Activated CD4-positive, alpha-beta T cell treated with anti-CD3 and anti-CD28 coated beads for 4 hours (primary cell): ENCODE data around the gene MYH15.
"Not testable (repeated sequence)": the region's sequence is repeated elsewhere in the genome, so short reads cannot be mapped to it uniquely, and the experiment has no call there.

ENCODE experiments used
- DNase-seq, 2 donors: peaks; one replicate each; pipeline ENCODE4 v3.0.0-alpha.2; 2020

The MYH15 gene

DNA sequence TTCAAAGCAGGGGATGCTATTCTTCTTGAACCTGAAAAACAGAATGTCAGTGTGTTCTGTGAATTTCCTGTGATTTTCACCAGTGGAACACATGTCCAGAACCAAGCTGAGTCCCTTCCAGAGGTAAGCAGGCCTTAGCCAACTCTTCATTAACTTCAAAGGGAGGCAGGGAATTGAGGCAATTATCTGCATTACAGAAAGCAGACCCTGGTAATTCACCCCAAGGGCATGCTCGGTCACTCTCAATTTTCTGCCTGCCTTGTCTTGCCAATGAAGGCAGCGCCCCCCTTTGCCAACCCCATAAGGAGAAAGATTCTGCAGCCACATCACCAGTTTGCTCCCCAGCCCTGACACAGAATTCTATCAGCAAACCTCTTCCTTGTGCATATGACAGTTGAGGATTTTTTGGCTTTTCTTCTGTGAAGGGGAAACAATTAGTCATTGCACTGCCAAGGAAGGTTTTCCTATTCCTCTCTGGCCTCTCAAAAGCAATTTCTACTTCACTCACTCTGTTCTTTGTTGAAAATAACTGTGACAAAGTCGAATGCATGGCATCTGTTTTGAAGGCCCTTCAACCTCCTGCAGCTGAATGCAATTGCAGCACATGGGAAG lies 128.8 kb downstream of the MYH15 start:
- no peak for DNase-seq

DNA sequence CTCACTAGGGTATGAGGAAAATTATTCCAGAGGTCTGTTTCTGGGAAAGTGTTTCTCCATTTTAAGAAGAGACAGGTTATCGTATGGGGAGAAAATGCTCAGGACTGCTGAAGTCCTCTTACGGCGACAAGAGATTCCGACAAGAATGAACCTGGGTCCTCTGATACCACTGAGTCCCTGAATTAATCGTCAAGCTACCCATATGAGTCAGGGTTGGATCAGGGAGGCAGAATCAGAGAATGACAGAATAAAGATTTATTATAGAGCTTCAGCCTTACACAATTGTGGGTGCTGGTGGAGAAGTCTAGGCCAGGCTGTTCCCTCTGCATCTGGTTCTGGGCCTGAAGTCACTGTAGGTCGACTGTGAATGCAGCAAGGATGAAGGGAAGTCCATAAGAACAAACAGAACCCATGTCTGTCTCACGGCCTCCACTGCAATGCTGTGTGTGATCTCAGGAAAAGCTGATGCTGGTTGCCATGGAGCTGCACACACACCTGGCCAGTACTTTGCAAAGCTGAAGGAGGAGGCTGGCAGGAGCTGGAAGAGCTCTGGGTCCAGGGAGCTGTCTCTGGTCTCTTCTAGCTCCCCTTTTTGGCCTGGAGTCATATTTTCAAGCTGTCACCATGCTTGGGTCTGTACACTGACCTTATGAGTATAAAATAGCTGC lies 130.1 kb downstream of the MYH15 start:
- DNase-seq: no peak

DNA sequence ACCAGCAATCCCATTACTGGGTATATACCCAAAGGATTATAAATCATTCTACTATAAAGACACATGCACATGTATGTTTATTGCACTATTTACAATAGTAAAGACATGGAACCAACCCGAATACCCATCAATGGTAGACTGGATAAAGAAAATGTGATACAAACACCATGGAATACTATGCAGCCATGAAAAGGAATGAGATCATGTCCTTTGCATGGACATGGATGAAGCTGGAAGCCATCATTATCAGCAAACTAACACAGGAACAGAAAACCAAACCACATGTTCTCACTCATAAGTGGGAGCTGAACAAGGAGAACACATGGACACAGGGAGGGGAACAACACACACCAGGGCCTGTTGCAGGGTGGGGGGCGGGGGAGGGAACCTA lies 131.4 kb downstream of the MYH15 start:
- not testable (repeated sequence) for DNase-seq

DNA sequence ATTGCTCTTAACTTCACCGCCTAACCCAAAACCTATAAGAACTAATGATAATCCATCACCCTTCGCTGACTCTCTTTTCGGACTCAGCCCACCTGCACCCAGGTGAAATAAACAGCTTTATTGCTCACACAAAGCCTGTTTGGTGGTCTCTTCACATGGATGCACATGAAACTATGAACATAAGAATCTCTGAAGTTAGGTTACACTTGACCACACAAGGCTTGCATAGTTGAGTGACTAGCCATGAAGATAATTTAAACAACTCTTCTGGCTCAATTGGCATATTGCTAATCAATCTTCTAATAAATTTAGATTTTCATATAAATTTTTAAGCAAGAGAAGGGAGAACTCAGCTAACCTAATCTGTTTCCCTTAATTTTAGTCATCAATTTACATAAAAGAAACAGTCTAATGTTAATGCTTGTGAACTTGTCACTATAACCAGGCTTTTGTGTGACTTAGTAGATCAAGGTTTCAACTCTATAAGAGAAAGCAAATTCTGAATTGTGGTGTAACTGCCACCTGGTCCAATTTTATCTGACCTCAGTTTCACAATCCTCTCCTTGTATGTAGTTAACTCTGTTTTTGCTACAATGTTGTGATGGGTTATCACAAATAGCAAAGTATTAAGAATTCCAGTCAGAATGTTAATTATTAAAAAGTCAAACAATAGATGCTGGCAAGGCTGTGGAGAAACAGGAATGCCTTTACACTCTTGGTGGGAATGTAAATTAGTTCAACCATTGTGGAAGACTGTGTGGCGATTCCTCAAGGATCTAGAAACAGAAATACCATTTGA lies 132.0 kb downstream of the MYH15 start:
- no peak for DNase-seq

DNA sequence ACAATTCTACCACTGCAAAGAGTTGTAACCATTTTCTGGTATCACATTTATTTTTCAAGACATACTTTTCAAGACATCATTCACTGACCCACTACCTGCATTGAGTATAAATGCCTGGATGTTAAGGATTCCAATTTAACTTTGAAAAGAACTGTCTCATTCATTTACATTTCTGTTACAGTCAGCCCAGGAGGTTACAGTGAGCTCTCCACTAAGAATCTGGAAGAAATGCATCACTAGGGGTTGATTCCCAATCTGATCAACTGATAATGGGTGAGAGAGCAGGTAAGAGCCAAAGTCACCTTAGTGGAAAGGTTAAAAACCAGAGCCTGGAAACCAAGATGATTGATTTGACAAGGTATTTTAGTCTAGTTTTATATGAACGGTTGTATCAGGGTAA lies 133.0 kb downstream of the MYH15 start:
- DNase-seq: no peak

DNA sequence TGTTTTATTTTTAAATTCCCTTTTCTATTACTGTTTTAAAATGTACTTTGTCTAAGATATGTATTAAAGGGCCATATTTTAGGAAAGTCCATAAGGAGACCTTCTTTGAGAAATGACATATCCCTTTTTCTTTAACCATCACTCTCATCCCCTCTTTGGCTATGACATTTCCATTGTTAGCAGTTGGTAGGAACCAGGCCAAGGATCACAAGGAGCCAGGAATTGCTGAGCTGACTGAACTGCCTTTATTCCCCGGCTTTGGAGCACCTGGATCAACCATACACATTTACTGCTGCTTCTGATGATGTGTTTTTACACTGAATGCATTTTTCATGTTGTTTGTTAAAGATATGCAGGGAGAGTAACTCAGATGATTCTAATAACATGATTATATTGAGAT lies 134.4 kb downstream of the MYH15 start:
- no peak for DNase-seq

DNA sequence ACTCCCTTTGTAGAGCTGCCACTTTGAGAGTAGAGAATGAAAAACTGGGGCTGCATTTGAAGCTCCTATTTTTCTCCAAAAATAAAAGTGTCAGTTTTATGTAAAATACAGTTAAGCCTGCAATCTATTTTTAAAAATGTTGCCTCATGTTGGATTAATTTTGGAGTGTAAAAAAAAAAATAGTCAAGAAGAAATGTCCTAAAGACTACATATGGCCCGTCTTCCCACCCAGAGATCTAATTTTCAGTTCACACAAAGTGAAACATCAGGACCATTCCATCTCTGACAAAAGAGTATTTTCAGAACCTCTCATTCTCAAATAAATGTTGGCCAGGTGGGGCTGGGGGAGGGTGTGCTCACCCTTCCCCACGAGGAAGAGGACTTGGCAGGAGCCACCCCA lies 151.4 kb downstream of the MYH15 start:
- no peak for DNase-seq

DNA sequence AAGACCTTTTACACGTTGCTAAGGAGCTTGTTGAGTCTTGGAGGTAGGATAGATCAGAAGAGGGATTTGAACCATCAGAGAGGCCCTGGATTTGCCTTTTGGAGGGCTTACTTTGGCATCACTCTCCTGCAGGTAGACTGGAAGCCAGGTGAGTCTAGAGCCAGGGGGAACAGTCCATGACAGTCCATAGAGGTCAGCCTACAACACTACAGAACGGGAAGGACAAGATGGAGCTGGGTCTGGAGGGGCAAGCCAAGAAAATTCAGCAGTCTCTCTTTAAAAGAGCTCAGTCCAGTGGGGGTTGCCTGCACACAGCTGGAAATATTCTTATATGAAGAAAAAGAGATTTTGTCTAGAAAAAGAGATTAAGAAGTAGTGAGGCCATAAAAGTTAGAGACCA lies 153.4 kb downstream of the MYH15 start:
- DNase-seq: no peak

DNA sequence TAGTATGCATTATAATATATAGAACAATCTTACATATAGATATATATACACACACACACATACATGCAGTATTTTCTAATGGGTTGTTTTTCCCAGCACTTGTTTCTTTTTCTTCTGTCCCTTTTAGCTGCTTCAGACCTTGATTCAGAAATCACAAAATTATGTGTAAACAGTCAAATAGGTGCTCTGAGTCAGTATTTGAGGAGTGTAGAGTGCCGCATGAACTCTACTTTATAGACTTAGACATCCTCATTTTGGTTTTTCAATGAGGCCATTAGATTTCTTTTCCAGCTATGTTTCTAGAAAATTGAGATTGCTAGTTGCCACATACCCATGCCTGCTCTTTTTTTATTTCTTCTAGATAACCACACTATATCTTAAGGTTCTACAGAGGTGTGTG lies 155.8 kb downstream of the MYH15 start:
- DNase-seq: no peak

DNA sequence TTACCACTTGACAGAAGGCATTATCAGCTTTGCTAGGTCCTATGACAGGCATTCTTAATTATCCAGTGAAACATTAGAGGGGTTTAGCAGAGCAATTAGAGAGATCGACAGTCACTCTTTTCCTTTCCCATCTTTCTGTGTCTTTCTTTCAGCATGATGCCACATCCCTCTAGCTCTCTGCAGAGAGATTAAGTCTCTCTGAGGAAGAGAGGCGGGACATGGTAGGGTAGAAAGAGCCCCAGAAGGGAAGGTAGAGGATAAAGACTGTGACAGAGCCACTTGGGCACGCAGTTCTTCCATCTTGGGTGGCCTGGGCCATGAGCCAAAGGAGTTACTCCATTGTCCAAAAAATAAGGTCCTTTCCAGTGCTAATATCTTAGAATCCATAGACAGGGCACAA lies 158.2 kb downstream of the MYH15 start:
- no peak for DNase-seq

DNA sequence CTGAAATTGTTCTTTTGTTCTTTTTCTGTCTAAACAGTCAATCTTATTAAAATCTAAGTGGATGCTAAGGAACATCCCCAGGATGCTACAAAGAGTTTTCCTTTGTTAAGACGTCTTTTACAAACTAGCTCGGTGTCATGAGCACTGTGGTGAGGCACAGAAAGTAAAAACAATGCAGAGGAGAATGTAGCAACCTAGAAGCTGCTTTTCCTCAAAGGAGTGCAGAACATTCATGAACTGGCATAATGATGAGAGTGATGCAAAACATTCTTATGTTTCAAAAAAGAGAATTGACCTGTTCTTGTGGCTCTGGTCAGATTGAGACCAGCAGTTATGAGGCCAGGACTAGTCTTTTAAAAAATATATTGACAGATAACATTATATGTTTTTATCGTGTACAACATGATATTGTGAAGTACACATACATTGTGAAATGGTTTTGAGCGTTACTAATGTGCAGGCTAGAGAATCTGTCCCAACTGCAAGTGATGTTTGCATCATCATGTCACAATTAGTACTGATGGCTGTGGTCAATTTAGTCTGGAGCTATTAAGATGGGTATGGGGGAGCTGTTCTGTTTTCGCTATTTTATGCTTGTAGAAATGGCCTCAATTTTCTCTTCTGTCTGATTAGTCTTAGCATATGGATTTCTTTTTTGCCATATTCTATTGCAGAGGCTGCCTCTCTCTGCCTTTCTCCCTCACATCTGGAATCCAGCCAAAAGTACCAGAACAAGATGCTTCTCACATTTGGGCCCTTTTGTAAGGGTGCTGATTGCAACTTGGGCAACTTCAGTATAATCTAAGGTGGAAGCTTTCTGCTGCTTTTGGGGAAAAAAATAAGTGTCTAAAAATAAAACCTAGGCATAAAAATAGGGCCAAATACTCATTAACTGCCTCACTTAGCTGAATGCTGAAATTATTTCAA lies 163.8 kb downstream of the MYH15 start:
- no peak for DNase-seq

DNA sequence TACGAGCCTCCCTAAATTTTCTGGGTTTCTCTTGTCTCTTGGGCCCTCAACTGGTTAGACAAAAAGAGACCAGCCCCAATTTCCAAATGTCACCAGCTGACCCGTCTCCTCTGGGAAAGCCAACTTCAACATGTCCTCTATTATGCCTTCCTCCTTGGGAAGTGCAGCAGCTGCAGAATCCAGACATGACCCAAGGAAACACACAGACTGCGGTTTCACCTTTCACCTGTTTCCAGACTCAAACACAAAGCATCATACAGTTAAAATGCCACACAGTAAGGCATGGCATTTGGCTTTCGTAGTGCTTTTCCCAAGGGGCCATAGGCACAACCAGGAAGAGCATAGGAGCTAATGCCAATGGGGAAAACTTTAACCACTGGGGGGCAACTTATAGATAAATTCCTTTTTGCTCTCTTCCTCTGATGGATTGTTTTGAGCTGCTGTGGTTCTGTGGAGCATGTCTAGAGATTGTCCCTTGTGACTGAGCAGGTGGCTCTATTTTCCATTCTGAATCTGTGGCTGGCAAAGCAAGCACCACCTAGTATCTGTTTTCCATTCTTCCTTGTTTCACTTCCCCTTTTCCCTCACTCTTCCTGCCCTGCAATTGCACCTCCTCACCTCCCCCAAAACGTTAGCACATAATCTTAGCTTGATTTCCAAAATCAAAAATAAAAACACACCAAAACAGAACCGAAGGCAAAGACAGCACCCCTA lies 164.7 kb downstream of the MYH15 start:
- DNase-seq: no peak

DNA sequence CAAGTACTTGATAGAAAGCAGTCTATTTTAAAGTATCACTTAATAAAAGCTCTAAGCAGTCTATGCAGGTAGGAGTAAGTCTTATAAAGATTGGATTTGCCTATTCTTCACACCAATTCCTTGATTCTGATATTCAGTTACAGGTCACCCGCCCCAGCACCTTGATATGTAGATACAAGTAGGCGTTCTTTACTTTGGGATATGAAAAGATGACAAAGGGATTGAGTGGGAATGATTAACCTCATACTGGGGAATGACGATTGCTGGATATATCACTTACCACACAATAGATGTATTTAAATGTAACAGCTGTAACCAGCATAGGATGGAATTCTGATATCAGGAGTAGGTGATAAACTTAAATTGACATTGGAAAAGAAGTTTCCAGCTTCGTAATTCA lies 166.9 kb downstream of the MYH15 start:
- no peak for DNase-seq

DNA sequence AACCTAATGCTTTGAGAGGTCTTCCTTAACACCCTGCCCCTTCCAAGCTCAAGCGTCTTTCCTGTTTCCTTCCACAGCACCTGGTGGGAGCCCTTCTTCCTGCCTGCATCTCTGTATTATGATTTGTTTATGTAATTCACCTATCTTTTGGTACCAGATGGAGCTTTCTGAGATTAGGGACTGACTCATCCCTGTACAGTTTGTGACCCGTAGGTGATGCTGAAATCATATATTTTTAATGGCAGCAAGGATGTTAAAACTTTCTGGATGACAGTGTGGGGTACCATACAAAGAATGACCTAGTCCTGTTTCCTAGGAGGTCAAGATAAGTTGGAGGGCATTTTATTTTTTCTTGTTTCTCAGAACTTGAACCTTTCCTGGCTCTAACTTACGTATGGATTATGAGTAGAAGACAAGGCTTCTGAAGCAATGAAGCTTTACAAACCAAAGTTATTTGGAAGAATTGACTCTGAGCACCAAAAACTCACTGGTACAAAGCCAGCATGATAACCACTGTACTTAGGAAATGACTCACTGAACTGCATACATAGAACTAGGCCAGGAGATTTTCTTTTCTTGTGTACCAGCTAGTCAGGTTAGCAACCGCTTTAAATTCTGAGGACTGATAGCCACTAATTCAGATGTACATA lies 167.4 kb downstream of the MYH15 start:
- DNase-seq: no peak

DNA sequence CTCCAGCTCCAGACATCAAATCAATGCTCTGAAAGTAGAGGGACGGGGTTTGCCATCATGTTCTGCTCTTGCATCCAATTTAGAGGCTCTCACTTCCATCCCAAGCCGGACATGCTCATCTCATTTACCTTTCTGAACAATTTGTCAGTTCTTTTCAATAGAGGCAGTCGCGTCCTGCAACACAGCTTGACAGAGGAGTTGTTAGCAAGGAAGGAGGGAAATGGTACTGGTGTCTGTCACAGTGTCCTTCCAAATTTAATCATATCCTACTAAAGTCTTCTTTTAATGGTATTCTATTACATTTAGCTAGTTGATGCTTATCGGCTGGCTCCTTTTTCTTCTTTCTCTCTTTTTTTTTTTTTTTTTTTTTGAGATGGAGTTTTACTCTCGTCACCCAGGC lies 168.5 kb downstream of the MYH15 start:
- DNase-seq: no peak

DNA sequence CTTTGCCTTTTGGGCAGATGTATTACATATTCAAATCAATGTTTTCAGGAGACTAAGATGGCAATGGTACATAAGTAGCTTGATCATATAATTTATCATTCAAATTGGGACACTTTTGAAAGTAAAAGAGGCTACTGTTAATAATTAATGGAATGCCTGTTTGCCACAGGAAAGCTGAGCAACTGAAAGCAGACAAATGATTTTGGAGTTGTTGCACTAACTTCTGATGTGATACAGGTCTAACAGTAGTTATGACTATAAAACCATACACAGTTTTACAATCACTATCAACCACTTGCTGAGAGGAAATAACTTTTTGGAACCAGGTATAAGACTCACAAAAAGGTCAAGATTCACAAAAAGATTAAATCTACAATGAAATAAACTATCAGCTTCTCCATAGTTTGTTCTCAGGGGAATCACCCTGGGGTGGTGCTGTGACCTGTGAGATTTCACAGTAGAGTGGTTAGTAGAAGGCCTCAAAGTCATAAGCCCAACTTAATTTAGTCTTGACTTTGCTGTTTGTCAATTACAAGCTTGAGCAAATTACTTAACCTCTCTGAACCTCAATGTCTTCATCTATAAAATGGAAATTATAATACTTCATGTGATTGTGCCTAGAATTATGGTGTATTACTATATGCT lies 171.4 kb downstream of the MYH15 start:
- DNase-seq: no peak

DNA sequence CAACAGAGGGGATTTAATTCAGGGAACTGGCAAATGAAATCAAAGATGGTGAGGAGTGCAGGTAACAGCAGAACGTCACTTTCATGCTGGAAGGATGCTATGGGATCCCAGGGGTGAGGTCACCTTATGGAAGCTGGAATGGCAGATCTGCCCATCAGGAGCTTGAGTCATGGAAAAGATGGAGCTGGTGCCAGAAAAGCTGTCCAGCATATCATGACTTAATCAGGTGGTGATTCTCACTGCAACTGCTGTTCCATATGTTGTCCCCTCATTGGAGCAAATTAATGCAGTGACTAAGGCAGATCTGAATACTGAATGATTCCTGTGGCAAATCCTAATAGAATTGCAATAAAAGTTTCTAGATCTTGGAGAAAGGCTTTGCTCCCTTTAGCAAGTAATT lies 175.7 kb downstream of the MYH15 start:
- no peak for DNase-seq

DNA sequence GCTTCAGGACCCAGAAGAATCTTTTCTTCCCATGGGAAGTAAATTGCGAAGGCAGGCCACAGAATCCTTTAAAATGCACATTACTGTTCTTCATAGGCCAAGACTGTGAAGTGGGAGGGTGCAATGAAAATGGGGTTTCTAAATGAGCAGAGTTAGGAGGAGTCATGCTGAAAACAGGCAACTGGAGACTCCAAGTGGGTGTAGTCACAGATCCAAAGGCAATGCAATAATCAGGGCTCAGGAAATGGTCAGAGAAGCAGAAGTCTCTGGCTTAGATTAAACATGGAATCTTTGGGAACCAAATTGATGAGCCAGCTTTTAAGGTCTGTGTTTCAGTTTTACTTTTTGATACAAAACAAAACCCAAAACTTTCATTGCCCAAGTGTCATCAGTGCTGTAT lies 176.4 kb downstream of the MYH15 start:
- DNase-seq: no peak

DNA sequence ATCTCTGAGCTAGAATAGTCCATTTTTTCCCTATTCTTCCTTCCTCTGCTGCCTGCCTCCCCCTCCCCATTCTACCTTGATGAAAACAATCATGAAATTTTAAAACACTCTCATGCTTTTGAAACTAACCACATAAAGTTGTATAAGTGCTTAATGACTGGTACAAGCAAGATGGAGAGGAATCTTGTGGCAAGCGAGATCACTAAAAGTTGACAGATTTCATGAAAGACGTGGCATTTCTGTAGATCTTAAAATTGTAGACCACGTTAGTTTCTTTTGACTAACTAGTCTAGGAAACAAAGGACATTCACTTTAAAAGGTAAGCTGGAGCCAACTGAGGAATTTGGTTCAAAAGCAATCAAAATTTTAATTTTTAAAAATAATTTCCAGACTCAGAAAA lies 178.6 kb downstream of the MYH15 start:
- DNase-seq: no peak
